A549 (cell line): ENCODE results near the gene ATP6V0A4. TPM values are rescaled to one million over a fixed set of nuclear protein-coding genes. Genes with fewer than 3 reads are reported as not detected.

Experiments used
- ATAC-seq, 2 experiments: fragments of 200-7000 bp in 1 of 2; fragments of >200 bp in 1 of 2; cut with Nextera tagmentation in 1 of 2; cut with Tn5 transposase in 1 of 2; 3 replicates each; pipeline versions ENCODE4 v1.8.0 to v1.9.1; 2018 to 2020; ENCODE audit warnings: mild to moderate bottlenecking in 1 of 2, moderate library complexity in 1 of 2
- CTCF ChIA-PET: fragments of 300-600 bp; sonication (Branson Sonifier 250); formaldehyde crosslinking; extraction: SDS; loops from one replicate; lab custom pipeline; 2021; ENCODE audit warnings: antibody characterized with exemption, inconsistent platforms; lab: Yijun Ruan, JAX
- POLR2A ChIA-PET: fragments of 350-600 bp; formaldehyde crosslinking; extraction: SDS; loops from one replicate; lab custom pipeline; 2021; ENCODE audit warnings: antibody characterized with exemption, inconsistent platforms; lab: Yijun Ruan, JAX
- DNase-seq, 2 experiments: peaks; one replicate each; pipeline versions ENCODE4 v3.0.0 to v3.0.0-alpha.2; 2011 to 2016; ENCODE audit warnings: low read depth in 1 of 2, low spot score in 1 of 2
- FAIRE-seq: peaks from 2 replicates; lab custom pipeline; 2011; peaks lifted over from hg19 to GRCh38; lab: Jason Lieb, UNC
- H3K27ac ChIP-seq, 2 experiments: fragments of >200 bp; sonication (Bioruptor Twin); formaldehyde crosslinking; 3 replicates each; pipeline ENCODE4 v1.5.1; 2016 to 2017
- H3K4me1 ChIP-seq: fragments of >200 bp; sonication (Bioruptor Twin); formaldehyde crosslinking; 3 replicates; pipeline ENCODE4 v1.6.1; 2016
- H3K4me2 ChIP-seq: fragments of >200 bp; sonication (Bioruptor Twin); formaldehyde crosslinking; 3 replicates; pipeline ENCODE4 v1.6.1; 2016
- H3K4me3 ChIP-seq: fragments of >200 bp; sonication (Bioruptor Twin); formaldehyde crosslinking; 3 replicates; pipeline ENCODE4 v1.5.1; 2016
- H3K9me3 ChIP-seq: fragments of >200 bp; sonication (Bioruptor Twin); formaldehyde crosslinking; 3 replicates; pipeline ENCODE4 v1.6.1; 2016
- CBX8 ChIP-seq: fragments of 200-600 bp; sonication (generic); IDR thresholded peaks from 2 replicates; pipeline ENCODE4 v1.6.1; 2016
- CHD4 ChIP-seq: fragments of 200-600 bp; sonication (generic); IDR thresholded peaks from 2 replicates; pipeline ENCODE4 v1.6.1; 2016; ENCODE audit warnings: antibody characterized with exemption, mild to moderate bottlenecking, borderline replicate concordance
- EHMT2 ChIP-seq: fragments of 200-600 bp; sonication (generic); IDR thresholded peaks from 2 replicates; pipeline ENCODE4 v1.6.1; 2016; ENCODE audit warnings: antibody characterized with exemption, low read depth, mild to moderate bottlenecking, moderate library complexity
- ELK1 ChIP-seq: fragments of 150-350 bp; IDR thresholded peaks from 2 replicates; pipeline ENCODE4 v1.6.1; 2014; ENCODE audit warnings: low read depth, mild to moderate bottlenecking, low read length
- ESRRA ChIP-seq: fragments of 150-350 bp; IDR thresholded peaks from 2 replicates; pipeline ENCODE4 v1.6.1; 2014; ENCODE audit warnings: mild to moderate bottlenecking, low read length, borderline replicate concordance
- FOSL2 ChIP-seq, 2 experiments: fragments of 450-650 bp in 1 of 2; fragments of >200 bp in 1 of 2; sonication (Bioruptor Twin) in 1 of 2; formaldehyde crosslinking; IDR thresholded peaks; 2 replicates each; pipeline versions ENCODE4 v1.5.0 to v1.6.1; 2016 to 2020; ENCODE audit warnings: mild to moderate bottlenecking in 1 of 2, moderate library complexity in 1 of 2
- HMGXB4 ChIP-seq: fragments of 250-450 bp; sonication (Bioruptor Pico); IDR thresholded peaks from 2 replicates; pipeline ENCODE4 v1.5.0; 2021; ENCODE audit warnings: mild to moderate bottlenecking, moderate library complexity, borderline replicate concordance
- HOXB13 ChIP-seq: fragments of 250-450 bp; sonication (Bioruptor Pico); IDR thresholded peaks from 2 replicates; pipeline ENCODE4 v1.5.0; 2020; ENCODE audit warnings: low read depth, mild to moderate bottlenecking, moderate library complexity
- HOXB5 ChIP-seq: fragments of 250-450 bp; sonication (Bioruptor Pico); IDR thresholded peaks from 2 replicates; pipeline ENCODE4 v1.5.0; 2020; ENCODE audit warnings: mild to moderate bottlenecking, moderate library complexity
- JUN ChIP-seq, 2 experiments: fragments of >200 bp; sonication (Bioruptor Twin); formaldehyde crosslinking; IDR thresholded peaks; 2 replicates in 1 of 2; 3 replicates in 1 of 2; pipeline ENCODE4 v1.6.1; 2016 to 2017
- KDM1A ChIP-seq: fragments of 200-600 bp; sonication (generic); IDR thresholded peaks from 2 replicates; pipeline ENCODE4 v1.6.1; 2016; ENCODE audit warnings: low read depth, mild to moderate bottlenecking
- MAFK ChIP-seq: fragments of 450-650 bp; IDR thresholded peaks from 2 replicates; pipeline ENCODE4 v1.6.1; 2014; ENCODE audit not compliant: partially characterized antibody
- MAZ ChIP-seq: fragments of 150-350 bp; IDR thresholded peaks from 2 replicates; pipeline ENCODE4 v1.6.1; 2014; ENCODE audit warnings: antibody characterized with exemption, low read depth, low read length, borderline replicate concordance
- NFE2L2 ChIP-seq: fragments of 150-350 bp; conservative IDR thresholded peaks from 2 replicates; pipeline ENCODE4 v1.6.1; 2014; ENCODE audit warnings: low read length
- NR3C1 ChIP-seq: fragments of >200 bp; sonication (Bioruptor Twin); formaldehyde crosslinking; IDR thresholded peaks from 3 replicates; pipeline ENCODE4 v1.6.1; 2017
- PHF8 ChIP-seq: fragments of 200-600 bp; sonication (generic); IDR thresholded peaks from 2 replicates; pipeline ENCODE4 v1.6.1; 2016; ENCODE audit warnings: low read depth, mild to moderate bottlenecking, antibody characterized with exemption, moderate library complexity, borderline replicate concordance
- RNF2 ChIP-seq: fragments of 200-600 bp; sonication (generic); IDR thresholded peaks from 2 replicates; pipeline ENCODE4 v1.6.1; 2016; ENCODE audit warnings: low read depth, mild to moderate bottlenecking, antibody characterized with exemption, moderate library complexity, borderline replicate concordance
- SMC3 ChIP-seq: fragments of >200 bp; sonication (Bioruptor Twin); formaldehyde crosslinking; IDR thresholded peaks from 3 replicates; pipeline ENCODE4 v1.6.1; 2018; ENCODE audit warnings: inconsistent platforms
- ZC3H11A ChIP-seq: fragments of 450-650 bp; IDR thresholded peaks from 2 replicates; pipeline ENCODE4 v1.6.1; 2014; ENCODE audit warnings: antibody characterized with exemption, mild to moderate bottlenecking
- ZNF302 ChIP-seq: fragments of 250-450 bp; sonication (Bioruptor Pico); IDR thresholded peaks from 2 replicates; pipeline ENCODE4 v1.9.0; 2021; ENCODE audit warnings: inconsistent platforms, mild to moderate bottlenecking, moderate library complexity
- ZSCAN20 ChIP-seq: fragments of 250-450 bp; sonication (Bioruptor Pico); IDR thresholded peaks from 2 replicates; pipeline ENCODE4 v1.8.0; 2022; ENCODE audit warnings: mild to moderate bottlenecking, moderate library complexity
- WGBS: methylation state at CpG from one replicate; pipeline ENCODE4 v1.1.6; 2017; ENCODE audit errors: missing lambda C conversion rate; 5-methylcytosine and 5-hydroxymethylcytosine counted together
- polyA plus RNA-seq, 4 experiments: library from polyadenylated mRNA; depleted of rRNA in 3 of 4; stranded (reverse); fragments of >200 nt; fragmentation: RNase III in 1 of 4; extraction: RNeasy Plus Mini Kit Qiagen cat#74134 plus additional on column Dnase treatment in 1 of 4; gene quantifications; 2 replicates in 3 of 4; 3 replicates in 1 of 4; pipeline ENCODE4 v1.2.3, GENCODE V29; 2011 to 2017
- TF ChIP-seq, protein P1 (sequence below): fragments of 450-650 bp; IDR thresholded peaks from 2 replicates; pipeline ENCODE4 v1.6.1; 2014; ENCODE audit warnings: antibody characterized with exemption
- TF ChIP-seq, protein P2 (sequence below): IDR thresholded peaks from 2 replicates; pipeline ENCODE4 v1.6.1; 2012; ENCODE audit warnings: low read depth, borderline replicate concordance

ATP6V0A4 gene
- polyA plus RNA-seq, 2 of the 4 experiments (the other 2 are of a cell fraction) = 0.09 to 0.25 TPM

- ATAC-seq = peak in 1 of 2 experiments; percentile 28; a peak in 2 of 6 replicates
Measured at GRCh38 chr7:138843632-138844580, 45.9 kb upstream of the ATP6V0A4 start.

GRCh38 chr7:138842111-138842510, 44.1 kb upstream of the ATP6V0A4 start:
- Histone ChIP-seq H3K4me2 (peak overlapping the region; percentile 34), H3K9me3 (no peaks in the 10 kb centered on the region), H3K4me3 (no peak overlapping the region), H3K4me1 (peaks cover 10% of the 10 kb centered on the region; the same call in 2 of the 3 replicates), H3K27ac (peak overlapping the region; percentile 27 to 79; a peak in 4 of 6 replicates)
- ATAC-seq = peak; percentile 79 to 94; a peak in 5 of 6 replicates
- POLR2A ChIA-PET = interaction anchor here (0.5 kb wide), 1 partner anchor 21 kb away, joined by 3 read pairs; no protein-coding TSS in a partner anchor
- CTCF ChIA-PET = interaction anchor here (1.2 to 1.8 kb wide), 2 partner anchors 23 to 234 kb away, joined by 3 to 4 read pairs; no protein-coding TSS in a partner anchor
- TF ChIP-seq MAFK = peak; percentile 36
- TF ChIP-seq EHMT2 = no peak
- no peak for TF ChIP-seq FOSL2 (IDR thresholded peaks at IDR 0.05)
- TF ChIP-seq FOSL2 (CRISPR knock-in tag; IDR thresholded peaks at IDR 0.05) = peak; percentile 29
- WGBS = 73% methylated on average over 9 of the region's 12 CpGs
- DNase-seq = peak; percentile 15 to 50
- peak; percentile 93 for FAIRE-seq

More at GRCh38 chr7:138843632-138844580, 45.9 kb upstream of the ATP6V0A4 start:
- ChIA-PET CTCF (no interaction called here), POLR2A (no interaction called here)
- Histone ChIP-seq H3K4me2 (no peak overlapping the region), H3K4me3 (no peak overlapping the region), H3K9me3 (no peaks in the 10 kb centered on the region), H3K4me1 (peaks cover 14% of the 10 kb centered on the region; the same call in 2 of the 3 replicates), H3K27ac (no peak overlapping the region)
- no peak for FAIRE-seq
- DNase-seq = no peak
- TF ChIP-seq PHF8 (no peak), ELK1 (no peak), ZC3H11A (no peak), ZNF302 (no peak), RNF2 (no peak), MAZ (no peak), JUN (IDR thresholded peaks at IDR 0.05) (no peak), SMC3 (no peak), HOXB13 (no peak), CBX8 (no peak), MAFK (no peak), KDM1A (no peak), CHD4 (no peak)
- TF ChIP-seq, protein P1, sequence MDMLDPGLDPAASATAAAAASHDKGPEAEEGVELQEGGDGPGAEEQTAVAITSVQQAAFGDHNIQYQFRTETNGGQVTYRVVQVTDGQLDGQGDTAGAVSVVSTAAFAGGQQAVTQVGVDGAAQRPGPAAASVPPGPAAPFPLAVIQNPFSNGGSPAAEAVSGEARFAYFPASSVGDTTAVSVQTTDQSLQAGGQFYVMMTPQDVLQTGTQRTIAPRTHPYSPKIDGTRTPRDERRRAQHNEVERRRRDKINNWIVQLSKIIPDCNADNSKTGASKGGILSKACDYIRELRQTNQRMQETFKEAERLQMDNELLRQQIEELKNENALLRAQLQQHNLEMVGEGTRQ = no peak
- 89% methylated on average over 20 of the region's 20 CpGs for WGBS

- DNase-seq (no peak), FAIRE-seq (no peak), ATAC-seq (peak; percentile 52 to 55; a peak in 3 of 6 replicates)
- CTCF ChIA-PET = interaction anchor here (0.6 kb wide), 1 partner anchor 270 kb away, joined by 3 read pairs; no protein-coding TSS in a partner anchor
- POLR2A ChIA-PET = no interaction called here
- Histone ChIP-seq H3K4me1 (peaks cover 10% of the 10 kb centered on the region; the same call in 2 of the 3 replicates), H3K9me3 (no peaks in the 10 kb centered on the region), H3K27ac (no peak overlapping the region), H3K4me3 (no peak overlapping the region), H3K4me2 (no peak overlapping the region)
- 91% methylated on average over 9 of the region's 9 CpGs for WGBS
- no peak for TF ChIP-seq RNF2
- TF ChIP-seq HOXB13 = no peak
- TF ChIP-seq FOSL2 (IDR thresholded peaks at IDR 0.05) = no peak
- no peak for TF ChIP-seq FOSL2 (CRISPR knock-in tag; IDR thresholded peaks at IDR 0.05)
- no peak for TF ChIP-seq CHD4
- TF ChIP-seq HOXB5 (CRISPR knock-in tag) = no peak
- TF ChIP-seq ESRRA = no peak
- TF ChIP-seq JUN (IDR thresholded peaks at IDR 0.05) = no peak
- TF ChIP-seq NR3C1 = no peak
- no peak for TF ChIP-seq ZSCAN20 (CRISPR knock-in tag)
- TF ChIP-seq, protein P2, sequence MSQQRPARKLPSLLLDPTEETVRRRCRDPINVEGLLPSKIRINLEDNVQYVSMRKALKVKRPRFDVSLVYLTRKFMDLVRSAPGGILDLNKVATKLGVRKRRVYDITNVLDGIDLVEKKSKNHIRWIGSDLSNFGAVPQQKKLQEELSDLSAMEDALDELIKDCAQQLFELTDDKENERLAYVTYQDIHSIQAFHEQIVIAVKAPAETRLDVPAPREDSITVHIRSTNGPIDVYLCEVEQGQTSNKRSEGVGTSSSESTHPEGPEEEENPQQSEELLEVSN = no peak
- no peak for TF ChIP-seq HMGXB4 (CRISPR knock-in tag)
- no peak for TF ChIP-seq NFE2L2
Measured at GRCh38 chr7:138838166-138838565, 40.2 kb upstream of the ATP6V0A4 start.
